GM23338 (cell line): ENCODE results near the gene NLGN1. TPM values are rescaled to one million over a fixed set of nuclear protein-coding genes. Genes with fewer than 3 reads are reported as not detected.

Experiments used
- ATAC-seq: fragments of 200-7000 bp; cut with Tn5 transposase; 3 replicates; pipeline ENCODE4 v1.9.1; 2020
- DNase-seq: peaks from one replicate; pipeline ENCODE4 v3.0.0-alpha.2; 2015; ENCODE audit warnings: low spot score
- H2AFZ ChIP-seq: fragments of 200-600 bp; sonication (generic); 2 replicates; pipeline ENCODE4 v1.8.0; 2016; ENCODE audit warnings: antibody characterized with exemption, mild to moderate bottlenecking, moderate library complexity
- H3F3A ChIP-seq: fragments of 200-600 bp; sonication (generic); replicated peaks from 2 replicates; pipeline ENCODE4 v1.8.0; 2017; ENCODE audit warnings: antibody characterized with exemption, mixed run types, low read depth
- H3K27ac ChIP-seq: fragments of 200-600 bp; sonication (generic); 2 replicates; pipeline ENCODE4 v1.6.1; 2016; ENCODE audit warnings: low read depth
- H3K27me3 ChIP-seq: fragments of 200-600 bp; sonication (generic); 2 replicates; pipeline ENCODE4 v1.8.0; 2016; ENCODE audit warnings: mild to moderate bottlenecking, mixed run types, moderate library complexity; ENCODE audit not compliant: insufficient read depth
- H3K36me3 ChIP-seq: fragments of 200-600 bp; sonication (generic); 2 replicates; pipeline ENCODE4 v1.8.0; 2016; ENCODE audit warnings: mild to moderate bottlenecking; ENCODE audit not compliant: insufficient read depth
- H3K4me1 ChIP-seq: fragments of 200-600 bp; sonication (generic); 2 replicates; pipeline ENCODE4 v1.8.0; 2016; ENCODE audit warnings: mild to moderate bottlenecking, moderate library complexity; ENCODE audit not compliant: insufficient read depth
- H3K4me2 ChIP-seq: fragments of 200-600 bp; sonication (generic); 2 replicates; pipeline ENCODE4 v1.7.1; 2017; ENCODE audit warnings: mixed run types
- H3K4me3 ChIP-seq: fragments of 200-600 bp; sonication (generic); 2 replicates; pipeline ENCODE4 v1.6.1; 2016; ENCODE audit warnings: mixed run types
- H3K79me2 ChIP-seq: fragments of 200-600 bp; sonication (generic); replicated peaks from 2 replicates; pipeline ENCODE4 v1.8.0; 2017; ENCODE audit warnings: mild to moderate bottlenecking; ENCODE audit not compliant: insufficient read depth
- H3K9me2 ChIP-seq: fragments of 200-600 bp; sonication (generic); 2 replicates; pipeline ENCODE4 v1.8.0; 2017; ENCODE audit not compliant: insufficient read depth
- H4K20me1 ChIP-seq: fragments of 200-600 bp; sonication (generic); replicated peaks from 2 replicates; pipeline ENCODE4 v1.8.0; 2017; ENCODE audit warnings: mild to moderate bottlenecking; ENCODE audit not compliant: insufficient read depth
- H3K27ac Mint-ChIP-seq: 2 replicates; pipeline ENCODE4 v1.8.0; 2020; ENCODE audit warnings: inconsistent platforms, mild to moderate bottlenecking, moderate library complexity, mixed read lengths
- H3K27me3 Mint-ChIP-seq: 3 replicates; pipeline ENCODE4 v1.8.0; 2022; ENCODE audit warnings: low read depth, mild to moderate bottlenecking, moderate library complexity, mixed read lengths, inconsistent platforms; ENCODE audit not compliant: insufficient read depth, poor library complexity
- H3K36me3 Mint-ChIP-seq: 3 replicates; pipeline ENCODE4 v1.8.0; 2021; ENCODE audit warnings: low read depth, mild to moderate bottlenecking, inconsistent platforms, moderate library complexity, mixed read lengths
- H3K4me1 Mint-ChIP-seq: 3 replicates; pipeline ENCODE4 v1.8.0; 2020; ENCODE audit warnings: mild to moderate bottlenecking, inconsistent platforms, mixed read lengths
- H3K4me3 Mint-ChIP-seq: 3 replicates; pipeline ENCODE4 v1.8.0; 2021; ENCODE audit warnings: moderate library complexity, mild to moderate bottlenecking, inconsistent platforms, mixed read lengths
- H3K9me3 Mint-ChIP-seq: 3 replicates; pipeline ENCODE4 v1.8.0; 2020; ENCODE audit warnings: moderate library complexity, mild to moderate bottlenecking, inconsistent platforms, mixed read lengths
- CREB1 ChIP-seq: fragments of 250-450 bp; sonication (Bioruptor Pico); IDR thresholded peaks from 2 replicates; pipeline ENCODE4 v1.5.0; 2020; ENCODE audit warnings: low read depth, mild to moderate bottlenecking, moderate library complexity
- ETS1 ChIP-seq: IDR thresholded peaks from 2 replicates; pipeline ENCODE4 v1.6.1; 2016; ENCODE audit warnings: antibody characterized with exemption
- EZH2 ChIP-seq: fragments of 200-600 bp; sonication (generic); IDR thresholded peaks from one replicate; pipeline ENCODE4 v1.8.0; 2017; ENCODE audit warnings: antibody characterized with exemption, mild to moderate bottlenecking, low read depth; ENCODE audit not compliant: unreplicated experiment
- EZH2phosphoT487 ChIP-seq: fragments of 200-600 bp; sonication (generic); IDR thresholded peaks from one replicate; pipeline ENCODE4 v1.8.1; 2018; ENCODE audit warnings: antibody characterized with exemption; ENCODE audit not compliant: unreplicated experiment
- NANOG ChIP-seq: IDR thresholded peaks from 2 replicates; pipeline ENCODE4 v1.6.1; 2016; ENCODE audit warnings: antibody characterized with exemption, borderline replicate concordance
- POLR2AphosphoS5 ChIP-seq: IDR thresholded peaks from 2 replicates; pipeline ENCODE4 v1.6.1; 2016; ENCODE audit warnings: antibody characterized with exemption, low read depth
- REST ChIP-seq: IDR thresholded peaks from one replicate; pipeline ENCODE4 v1.6.1; 2018; ENCODE audit warnings: antibody characterized with exemption; ENCODE audit not compliant: unreplicated experiment
- STAT1 ChIP-seq: IDR thresholded peaks from one replicate; pipeline ENCODE4 v1.6.1; 2016; ENCODE audit warnings: antibody characterized with exemption; ENCODE audit not compliant: unreplicated experiment
- ZNF331 ChIP-seq: fragments of 250-450 bp; sonication (Bioruptor Pico); IDR thresholded peaks from 2 replicates; pipeline ENCODE4 v1.5.0; 2020; ENCODE audit warnings: low read depth, mild to moderate bottlenecking, moderate library complexity
- ZNF462 ChIP-seq: fragments of 250-450 bp; sonication (Bioruptor Pico); IDR thresholded peaks from 2 replicates; pipeline ENCODE4 v1.5.0; 2020; ENCODE audit warnings: mild to moderate bottlenecking, moderate library complexity
- polyA plus RNA-seq: library from polyadenylated mRNA; unstranded; fragments of >200 nt; fragmentation: Nextera tagmentation; extraction: Ambion mirVana; gene quantifications from 2 replicates; pipeline ENCODE4 v1.2.1, GENCODE V29; 2016
- total RNA-seq: library from RNA; depleted of rRNA; stranded (reverse); fragments of >200 nt; shearing (Covaris generic); gene quantifications from 2 replicates; pipeline ENCODE4 v1.2.3, GENCODE V29; 2014

The NLGN1 gene
- total and polyA plus RNA-seq, 2 experiments from 2014 or later, result 6.5 to 18.6 TPM

- H3K4me1 ChIP-seq, result no peaks in the 10 kb centered on the region
- H4K20me1 ChIP-seq, result no peaks in the 10 kb centered on the region
- H3F3A ChIP-seq, result no peaks in the 10 kb centered on the region
- H2AFZ ChIP-seq, result no peak overlapping the region
- no peaks in the 10 kb centered on the region for H3K36me3 ChIP-seq
- H3K27me3 Mint-ChIP-seq, result no peaks in the 10 kb centered on the region
- H3K27me3 ChIP-seq, result no peaks in the 10 kb centered on the region
- H3K27ac Mint-ChIP-seq, result no peak overlapping the region
- ATAC-seq (no peak), DNase-seq (no peak)
- no peak overlapping the region for H3K4me3 Mint-ChIP-seq
- no peaks in the 10 kb centered on the region for H3K36me3 Mint-ChIP-seq
- no peak overlapping the region for H3K4me3 ChIP-seq
- no peak for TF ChIP-seq POLR2AphosphoS5
- TF ChIP-seq EZH2phosphoT487, result no peak
- H3K9me3 Mint-ChIP-seq, result no peaks in the 10 kb centered on the region
- H3K4me2 ChIP-seq, result no peak overlapping the region
- no peaks in the 10 kb centered on the region for H3K4me1 Mint-ChIP-seq
- no peaks in the 10 kb centered on the region for H3K79me2 ChIP-seq
- H3K27ac ChIP-seq, result no peak overlapping the region
- H3K9me2 ChIP-seq, result no peaks in the 10 kb centered on the region
Observed at GRCh38 chr3:173977747-173978146, 580.2 kb downstream of the NLGN1 start.

- DNase-seq (no peak), ATAC-seq (no peak)
- H3K36me3 Mint-ChIP-seq, result no peaks in the 10 kb centered on the region; the same call in 2 of the 3 replicates
- H2AFZ ChIP-seq, result no peak overlapping the region
- H3K9me2 ChIP-seq, result 0 out of 2 replicates have a peak, but pooled peaks cover 4% of the 10 kb centered on the region
- no peak overlapping the region for H3K4me2 ChIP-seq
- no peaks in the 10 kb centered on the region for H3K27me3 ChIP-seq
- H3K79me2 ChIP-seq, result no peaks in the 10 kb centered on the region
- no peak overlapping the region for H3K4me3 ChIP-seq
- no peaks in the 10 kb centered on the region for H3K4me1 ChIP-seq
- peak overlapping the region; percentile 10; the same call in 1 of the 2 replicates for H3K27ac Mint-ChIP-seq
- H3K4me3 Mint-ChIP-seq, result no peak overlapping the region
- H4K20me1 ChIP-seq, result no peaks in the 10 kb centered on the region
- H3K27me3 Mint-ChIP-seq, result no peaks in the 10 kb centered on the region
- peaks cover 2% of the 10 kb centered on the region; the same call in 1 of the 3 replicates for H3K4me1 Mint-ChIP-seq
- no peaks in the 10 kb centered on the region for H3K9me3 Mint-ChIP-seq
- H3K36me3 ChIP-seq, result no peaks in the 10 kb centered on the region
- H3K27ac ChIP-seq, result 0 out of 2 replicates have a peak overlapping the region, but pooled peaks have one; percentile 21
- H3F3A ChIP-seq, result no peaks in the 10 kb centered on the region
- TF ChIP-seq CREB1, result no peak
- no peak for TF ChIP-seq EZH2
- TF ChIP-seq ZNF462 (CRISPR knock-in tag), result no peak
- TF ChIP-seq ETS1, result no peak
- no peak for TF ChIP-seq REST
- TF ChIP-seq EZH2phosphoT487, result no peak
- no peak for TF ChIP-seq STAT1
- TF ChIP-seq NANOG, result no peak
- no peak for TF ChIP-seq ZNF331 (CRISPR knock-in tag)
Observed at GRCh38 chr3:173983343-173983742, 585.8 kb downstream of the NLGN1 start.
